Upper lobe of left lung (tissue), 4 donors: Measurements from ENCODE around the gene OXGR1.

Source experiments
- EP300 ChIP-seq, 4 donors: sonication (generic); formaldehyde crosslinking; IDR thresholded peaks; one replicate each; pipeline ENCODE4 v1.5.1; 2017; ENCODE audit warnings: antibody characterized with exemption in 4 of 4, control low read depth in 2 of 4
- POLR2A ChIP-seq, 4 donors: fragments of 450-650 bp; IDR thresholded peaks; one replicate each; pipeline ENCODE4 v1.5.1; 2016 to 2017; ENCODE audit warnings: antibody characterized with exemption in 4 of 4, mild to moderate bottlenecking in 2 of 4
- POLR2AphosphoS5 ChIP-seq, 2 donors: sonication (generic); formaldehyde crosslinking; IDR thresholded peaks; one replicate each; pipeline ENCODE4 v1.5.1; 2017; ENCODE audit warnings: antibody characterized with exemption in 2 of 2
- TF ChIP-seq, protein P1 (sequence below), 6 experiments: fragments of 450-650 bp in 4 of 6; fragments of 200-600 bp in 2 of 6; sonication (generic) in 2 of 6; IDR thresholded peaks; one replicate each; pipeline ENCODE4 v1.5.1; 2016 to 2019; ENCODE audit warnings: antibody characterized with exemption in 6 of 6

DNA sequence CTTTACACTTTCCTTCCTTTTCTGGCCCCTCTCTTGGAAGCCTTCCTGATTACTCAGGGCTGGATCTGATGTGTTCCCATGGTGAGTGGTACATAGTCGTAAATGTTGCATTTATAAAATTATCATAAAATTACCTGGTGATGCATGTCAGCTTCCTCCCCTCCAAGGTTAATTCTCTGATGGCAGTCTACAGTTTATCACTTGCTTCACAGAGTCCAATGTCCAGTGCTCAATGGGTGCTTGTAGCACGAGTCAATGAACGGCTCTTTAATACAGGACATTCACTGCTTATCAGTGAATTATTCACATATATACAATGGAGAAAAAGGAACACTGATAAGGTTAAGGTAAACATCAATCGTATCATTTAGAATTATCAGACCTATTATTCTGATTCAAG lies 27.0 kb upstream of the OXGR1 start:
- TF ChIP-seq, protein P1, sequence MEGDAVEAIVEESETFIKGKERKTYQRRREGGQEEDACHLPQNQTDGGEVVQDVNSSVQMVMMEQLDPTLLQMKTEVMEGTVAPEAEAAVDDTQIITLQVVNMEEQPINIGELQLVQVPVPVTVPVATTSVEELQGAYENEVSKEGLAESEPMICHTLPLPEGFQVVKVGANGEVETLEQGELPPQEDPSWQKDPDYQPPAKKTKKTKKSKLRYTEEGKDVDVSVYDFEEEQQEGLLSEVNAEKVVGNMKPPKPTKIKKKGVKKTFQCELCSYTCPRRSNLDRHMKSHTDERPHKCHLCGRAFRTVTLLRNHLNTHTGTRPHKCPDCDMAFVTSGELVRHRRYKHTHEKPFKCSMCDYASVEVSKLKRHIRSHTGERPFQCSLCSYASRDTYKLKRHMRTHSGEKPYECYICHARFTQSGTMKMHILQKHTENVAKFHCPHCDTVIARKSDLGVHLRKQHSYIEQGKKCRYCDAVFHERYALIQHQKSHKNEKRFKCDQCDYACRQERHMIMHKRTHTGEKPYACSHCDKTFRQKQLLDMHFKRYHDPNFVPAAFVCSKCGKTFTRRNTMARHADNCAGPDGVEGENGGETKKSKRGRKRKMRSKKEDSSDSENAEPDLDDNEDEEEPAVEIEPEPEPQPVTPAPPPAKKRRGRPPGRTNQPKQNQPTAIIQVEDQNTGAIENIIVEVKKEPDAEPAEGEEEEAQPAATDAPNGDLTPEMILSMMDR (IDR thresholded peaks at IDR 0.05): no peak
- no peak for TF ChIP-seq POLR2A (IDR thresholded peaks at IDR 0.05)
- no peak for TF ChIP-seq POLR2AphosphoS5 (IDR thresholded peaks at IDR 0.05)
- TF ChIP-seq EP300 (IDR thresholded peaks at IDR 0.05): no peak
